ENCODE results near the gene OMG. TPM values are rescaled to one million over a fixed set of nuclear protein-coding genes. Genes with fewer than 3 reads are reported as not detected.

Gene OMG
- total RNA-seq, 3 donors from 2014 or later (not counting 1 experiment from before 2014, with no cell fraction given) = 0.96 to 2.8 (median 1.3) TPM

DNA sequence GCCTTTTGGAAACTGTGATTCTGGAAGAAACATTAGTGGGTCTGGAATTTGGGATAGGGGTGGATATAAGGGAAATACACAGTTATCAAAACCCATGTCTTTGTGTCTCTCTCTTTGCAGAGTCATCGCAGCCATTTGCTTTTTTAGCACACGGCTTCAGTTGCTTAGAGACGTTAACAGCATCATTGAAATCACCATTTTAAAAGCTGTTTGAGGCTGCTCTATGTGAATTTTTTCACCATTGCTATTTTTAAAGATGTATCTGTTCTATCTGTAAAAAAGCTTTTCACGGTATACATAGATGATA lies 47.3 kb downstream of the OMG start:
- 94% methylated on average over 3 of the region's 4 CpGs for WGBS (ENCODE audit: insufficient coverage)
- TF ChIP-seq, protein P1, sequence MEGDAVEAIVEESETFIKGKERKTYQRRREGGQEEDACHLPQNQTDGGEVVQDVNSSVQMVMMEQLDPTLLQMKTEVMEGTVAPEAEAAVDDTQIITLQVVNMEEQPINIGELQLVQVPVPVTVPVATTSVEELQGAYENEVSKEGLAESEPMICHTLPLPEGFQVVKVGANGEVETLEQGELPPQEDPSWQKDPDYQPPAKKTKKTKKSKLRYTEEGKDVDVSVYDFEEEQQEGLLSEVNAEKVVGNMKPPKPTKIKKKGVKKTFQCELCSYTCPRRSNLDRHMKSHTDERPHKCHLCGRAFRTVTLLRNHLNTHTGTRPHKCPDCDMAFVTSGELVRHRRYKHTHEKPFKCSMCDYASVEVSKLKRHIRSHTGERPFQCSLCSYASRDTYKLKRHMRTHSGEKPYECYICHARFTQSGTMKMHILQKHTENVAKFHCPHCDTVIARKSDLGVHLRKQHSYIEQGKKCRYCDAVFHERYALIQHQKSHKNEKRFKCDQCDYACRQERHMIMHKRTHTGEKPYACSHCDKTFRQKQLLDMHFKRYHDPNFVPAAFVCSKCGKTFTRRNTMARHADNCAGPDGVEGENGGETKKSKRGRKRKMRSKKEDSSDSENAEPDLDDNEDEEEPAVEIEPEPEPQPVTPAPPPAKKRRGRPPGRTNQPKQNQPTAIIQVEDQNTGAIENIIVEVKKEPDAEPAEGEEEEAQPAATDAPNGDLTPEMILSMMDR (IDR thresholded peaks at IDR 0.05) = no peak
- DNase-seq = no peak
- intact Hi-C loops (cut with micrococcal nuclease) = no loop called here
- peak overlapping the region; percentile 59 to 80 for H3K27ac Mint-ChIP-seq
- H3K27me3 Mint-ChIP-seq (ENCODE audit: low read depth in 2 of 2) = no peaks in the 10 kb centered on the region
- H3K27ac ChIP-seq (ENCODE audit: low read length) = no peak overlapping the region
- no peak overlapping the region for H3K4me3 Mint-ChIP-seq
- no peaks in the 10 kb centered on the region for H3K27me3 ChIP-seq (ENCODE audit: control insufficient read depth, insufficient read depth, low read length)
- no peak overlapping the region for H3K4me3 ChIP-seq (ENCODE audit: low read length)
- no peaks in the 10 kb centered on the region for H3K4me1 ChIP-seq (ENCODE audit: control insufficient read depth, insufficient read depth, low read length)
- H3K9me3 ChIP-seq (ENCODE audit: control insufficient read depth, insufficient read depth, low read length) = no peaks in the 10 kb centered on the region
- no peaks in the 10 kb centered on the region for H3K9me3 Mint-ChIP-seq
- peaks cover 7 to 11% of the 10 kb centered on the region in 2 donors for H3K4me1 Mint-ChIP-seq
- H3K36me3 ChIP-seq (ENCODE audit: control insufficient read depth, insufficient read depth, low read length) = peaks cover 9% of the 10 kb centered on the region
- H3K36me3 Mint-ChIP-seq = no peaks in the 10 kb centered on the region
- no peak for ATAC-seq

DNA sequence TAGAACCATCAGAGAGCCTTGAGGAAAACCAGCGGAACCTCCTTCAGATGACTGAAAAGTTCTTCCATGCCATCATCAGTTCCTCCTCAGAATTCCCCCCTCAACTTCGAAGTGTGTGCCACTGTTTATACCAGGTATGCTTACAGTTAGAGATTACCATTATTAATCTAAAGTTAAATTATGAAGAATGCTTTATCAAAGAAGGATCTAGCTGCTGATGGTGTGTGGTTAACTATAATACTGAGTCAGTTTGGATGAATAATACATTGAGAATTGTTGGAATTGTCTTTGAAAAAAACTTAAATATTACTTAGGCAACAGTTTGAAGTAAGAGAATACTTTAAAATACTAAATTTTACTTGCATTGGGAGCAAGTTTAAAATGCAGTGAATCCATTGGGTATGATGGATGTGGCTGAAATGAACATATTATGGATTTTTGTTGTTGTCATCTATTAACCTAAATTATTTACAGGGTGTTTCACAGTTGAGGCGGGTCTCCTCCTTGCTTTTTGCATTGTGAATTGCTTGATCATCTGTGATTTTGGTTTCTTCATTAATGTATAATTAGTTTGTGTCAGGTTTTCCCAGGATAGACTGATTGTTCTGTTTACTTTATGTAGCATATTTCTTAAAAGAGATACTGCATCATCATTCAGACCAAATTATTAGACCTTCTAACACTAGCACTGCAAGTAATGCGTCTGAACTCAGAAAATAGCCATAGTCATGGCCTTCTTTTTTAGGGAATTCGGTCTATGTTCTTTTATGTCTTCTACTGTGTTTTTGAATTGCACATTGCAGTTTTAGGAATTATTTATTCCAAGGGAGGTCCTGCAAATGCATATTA lies 47.8 kb downstream of the OMG start:
- WGBS (ENCODE audit: insufficient coverage) = 95% methylated on average over 3 of the region's 5 CpGs
- DNase-seq (no peak), ATAC-seq (no peak)
- Mint-ChIP-seq H3K27me3 (ENCODE audit: low read depth in 2 of 2) (no peaks in the 10 kb centered on the region), H3K27ac (peak overlapping the region; percentile 59 to 80), H3K36me3 (no peaks in the 10 kb centered on the region), H3K4me3 (no peak overlapping the region), H3K4me1 (peaks cover 7 to 11% of the 10 kb centered on the region in 2 donors), H3K9me3 (no peaks in the 10 kb centered on the region)
- Histone ChIP-seq H3K27me3 (ENCODE audit: control insufficient read depth, insufficient read depth, low read length) (no peaks in the 10 kb centered on the region), H3K27ac (ENCODE audit: low read length) (no peak overlapping the region), H3K9me3 (ENCODE audit: control insufficient read depth, insufficient read depth, low read length) (no peaks in the 10 kb centered on the region), H3K4me3 (ENCODE audit: low read length) (no peak overlapping the region), H3K36me3 (ENCODE audit: control insufficient read depth, insufficient read depth, low read length) (peaks cover 9% of the 10 kb centered on the region), H3K4me1 (ENCODE audit: control insufficient read depth, insufficient read depth, low read length) (no peaks in the 10 kb centered on the region)
- TF ChIP-seq, protein P1 (IDR thresholded peaks at IDR 0.05) = no peak
- intact Hi-C loops (cut with micrococcal nuclease) = no loop called here

Other genes starting within 250 kb of the OMG start
- gene NF1, start 202.3 kb downstream of the OMG start, total RNA-seq = 10 to 100 TPM; 30.3 to 40.7 (median 38.8) TPM
- 100 to 1,000 TPM in 1 of 3 donors, 10 to 100 TPM in 2; 89.6 to 103 (median 98.9) TPM for gene EVI2B, start 16.8 kb upstream of the OMG start, total RNA-seq
- gene EVI2A, start 24.4 kb upstream of the OMG start, total RNA-seq = 10 to 100 TPM; 20.9 to 33.0 (median 32.4) TPM
- 100 to 1,000 TPM in 2 of 3 donors, 10 to 100 TPM in 1; 81.4 to 121 (median 102) TPM for gene RAB11FIP4, start 94.4 kb upstream of the OMG start, total RNA-seq